ENCODE measurements around the gene CTNNBL1.

DNA sequence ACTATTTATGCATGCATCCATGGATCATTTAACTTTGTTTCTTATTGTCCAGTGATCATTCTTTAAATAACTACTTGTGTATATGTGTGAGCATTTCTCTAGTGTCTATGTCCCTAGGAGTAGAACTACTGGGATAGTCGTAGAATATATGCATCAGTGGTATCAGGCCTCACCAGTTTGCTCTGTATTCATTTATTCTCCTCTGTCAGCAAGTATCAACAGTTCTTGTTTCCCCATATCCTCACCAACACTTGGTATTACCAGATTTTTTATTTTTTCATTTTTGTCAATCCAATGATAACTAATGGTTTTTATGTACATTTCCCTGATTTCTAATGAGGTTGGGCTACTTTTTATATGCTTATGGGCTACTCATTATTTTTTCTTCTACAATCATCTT lies 27.9 kb downstream of the CTNNBL1 start:
- TF ChIP-seq, protein P1, sequence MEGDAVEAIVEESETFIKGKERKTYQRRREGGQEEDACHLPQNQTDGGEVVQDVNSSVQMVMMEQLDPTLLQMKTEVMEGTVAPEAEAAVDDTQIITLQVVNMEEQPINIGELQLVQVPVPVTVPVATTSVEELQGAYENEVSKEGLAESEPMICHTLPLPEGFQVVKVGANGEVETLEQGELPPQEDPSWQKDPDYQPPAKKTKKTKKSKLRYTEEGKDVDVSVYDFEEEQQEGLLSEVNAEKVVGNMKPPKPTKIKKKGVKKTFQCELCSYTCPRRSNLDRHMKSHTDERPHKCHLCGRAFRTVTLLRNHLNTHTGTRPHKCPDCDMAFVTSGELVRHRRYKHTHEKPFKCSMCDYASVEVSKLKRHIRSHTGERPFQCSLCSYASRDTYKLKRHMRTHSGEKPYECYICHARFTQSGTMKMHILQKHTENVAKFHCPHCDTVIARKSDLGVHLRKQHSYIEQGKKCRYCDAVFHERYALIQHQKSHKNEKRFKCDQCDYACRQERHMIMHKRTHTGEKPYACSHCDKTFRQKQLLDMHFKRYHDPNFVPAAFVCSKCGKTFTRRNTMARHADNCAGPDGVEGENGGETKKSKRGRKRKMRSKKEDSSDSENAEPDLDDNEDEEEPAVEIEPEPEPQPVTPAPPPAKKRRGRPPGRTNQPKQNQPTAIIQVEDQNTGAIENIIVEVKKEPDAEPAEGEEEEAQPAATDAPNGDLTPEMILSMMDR (IDR thresholded peaks at IDR 0.05), result no peak
- TF ChIP-seq POLR2A (IDR thresholded peaks at IDR 0.05), result no peak

All from testis (tissue), 2 donors.